ENCODE results near the gene RNF121.
"Not testable (repeated sequence)": the region's sequence is repeated elsewhere in the genome, so short reads cannot be mapped to it uniquely, and the experiment has no call there.

DNA sequence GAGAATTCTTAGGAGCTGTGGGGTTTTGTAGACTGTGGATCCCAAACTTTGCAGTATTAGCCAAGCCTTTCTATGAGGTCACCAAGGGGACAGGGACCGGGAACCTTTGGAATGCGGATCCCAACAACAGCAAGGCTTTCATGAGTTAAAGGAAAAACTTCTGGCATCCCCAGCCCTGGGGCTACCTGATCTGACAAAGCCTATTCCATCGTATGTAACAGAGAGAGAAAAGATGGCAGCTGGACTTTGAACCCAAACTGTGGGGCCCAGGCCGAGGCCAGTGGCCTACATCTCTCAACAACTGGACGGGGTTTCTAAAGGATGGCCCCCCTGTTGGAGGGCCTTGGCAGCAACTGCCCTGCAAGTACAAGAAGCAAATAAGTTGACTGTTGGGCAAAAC, 18.1 kb upstream of the RNF121 start:
- TF ChIP-seq GABPA (IDR thresholded peaks at IDR 0.05 in 1 of 2, conservative IDR thresholded peaks at IDR 0.05 in 1 of 2); TAF1 (conservative IDR thresholded peaks at IDR 0.05); YY1 (IDR thresholded peaks at IDR 0.05); JUND (IDR thresholded peaks at IDR 0.05): not testable (repeated sequence)
- TF ChIP-seq, protein P1, sequence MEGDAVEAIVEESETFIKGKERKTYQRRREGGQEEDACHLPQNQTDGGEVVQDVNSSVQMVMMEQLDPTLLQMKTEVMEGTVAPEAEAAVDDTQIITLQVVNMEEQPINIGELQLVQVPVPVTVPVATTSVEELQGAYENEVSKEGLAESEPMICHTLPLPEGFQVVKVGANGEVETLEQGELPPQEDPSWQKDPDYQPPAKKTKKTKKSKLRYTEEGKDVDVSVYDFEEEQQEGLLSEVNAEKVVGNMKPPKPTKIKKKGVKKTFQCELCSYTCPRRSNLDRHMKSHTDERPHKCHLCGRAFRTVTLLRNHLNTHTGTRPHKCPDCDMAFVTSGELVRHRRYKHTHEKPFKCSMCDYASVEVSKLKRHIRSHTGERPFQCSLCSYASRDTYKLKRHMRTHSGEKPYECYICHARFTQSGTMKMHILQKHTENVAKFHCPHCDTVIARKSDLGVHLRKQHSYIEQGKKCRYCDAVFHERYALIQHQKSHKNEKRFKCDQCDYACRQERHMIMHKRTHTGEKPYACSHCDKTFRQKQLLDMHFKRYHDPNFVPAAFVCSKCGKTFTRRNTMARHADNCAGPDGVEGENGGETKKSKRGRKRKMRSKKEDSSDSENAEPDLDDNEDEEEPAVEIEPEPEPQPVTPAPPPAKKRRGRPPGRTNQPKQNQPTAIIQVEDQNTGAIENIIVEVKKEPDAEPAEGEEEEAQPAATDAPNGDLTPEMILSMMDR (IDR thresholded peaks at IDR 0.05; ENCODE audit: low read depth, low read length, missing input control), result not testable (repeated sequence)
